NCI-H187 (cell line): ENCODE results near the gene PTPRN2.
A peak's percentile ranks its signal among the peaks of the same experiment; 100 is the strongest.
"Not testable (repeated sequence)": the region's sequence is repeated elsewhere in the genome, so short reads cannot be mapped to it uniquely, and the experiment has no call there.

Experiments used
- DNase-seq, 2 experiments: peaks; one replicate each; lab custom pipeline; 2025; lab: John Stamatoyannopoulos, UW

The PTPRN2 gene

GRCh38 chr7:158301207-158301606 lies 286.4 kb downstream of the PTPRN2 start:
- DNase-seq: no peak

DNA sequence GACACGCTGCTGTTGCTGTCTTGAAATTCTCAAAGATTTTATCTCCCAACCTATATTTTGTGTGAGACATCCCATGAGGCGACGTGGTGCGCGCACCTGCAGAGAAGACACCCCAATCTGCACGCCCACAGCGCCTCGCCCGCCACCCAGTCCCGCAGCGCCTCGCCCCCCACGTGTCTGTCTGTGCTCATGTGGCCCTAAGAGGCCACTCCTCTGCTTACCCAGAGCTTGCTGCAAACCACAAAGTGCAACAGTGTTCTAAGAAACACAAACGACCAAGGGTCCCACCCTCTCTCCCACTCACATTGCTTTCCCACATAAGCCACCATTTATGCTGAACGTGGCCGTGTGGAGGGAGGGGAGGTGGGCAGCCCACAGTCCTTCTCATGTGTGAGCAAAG lies 287.2 kb downstream of the PTPRN2 start:
- DNase-seq: no peak

- no peak for DNase-seq
Measured at GRCh38 chr7:158299607-158300006, 288.0 kb downstream of the PTPRN2 start.

GRCh38 chr7:158296798-158297104 lies 290.9 kb downstream of the PTPRN2 start:
- no peak for DNase-seq

DNA sequence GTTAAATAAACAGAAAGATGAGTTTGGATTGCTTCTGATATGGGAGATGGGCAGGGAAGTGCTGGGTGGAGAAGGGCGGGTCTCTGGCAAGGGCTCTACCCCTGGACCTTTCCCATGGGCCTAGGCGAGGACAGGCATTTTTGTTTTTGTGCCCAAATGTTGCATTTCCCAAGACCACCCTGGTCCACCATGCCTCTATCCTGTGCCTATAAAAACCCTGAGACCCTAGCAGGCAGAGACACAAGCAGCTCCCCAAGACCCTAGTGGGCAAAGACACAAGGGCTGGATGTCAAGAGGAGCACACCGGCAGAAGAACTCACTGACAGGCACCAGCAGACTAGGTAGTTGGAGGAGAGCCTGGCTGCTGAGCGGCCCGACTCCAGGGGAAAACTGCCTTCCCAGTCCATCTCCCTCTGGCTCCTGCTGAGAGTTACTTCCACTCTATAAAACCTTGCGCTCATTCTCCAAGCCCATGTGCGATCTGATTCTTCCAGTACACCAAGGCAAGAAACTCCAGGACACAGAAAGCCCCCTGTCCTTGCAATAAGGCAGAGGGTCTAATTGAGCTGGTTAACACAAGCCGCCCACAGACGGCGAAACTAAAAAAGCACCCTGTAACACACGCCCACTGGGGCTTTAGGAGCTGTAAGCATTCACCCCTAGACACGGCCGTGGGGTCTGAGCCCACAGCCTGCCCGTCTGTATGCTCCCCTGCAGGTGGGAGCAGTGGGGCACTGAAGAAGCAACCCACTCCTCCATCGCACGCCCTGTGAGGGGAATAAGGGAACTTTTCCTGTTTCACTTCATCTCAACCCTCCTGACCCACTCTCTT lies 291.4 kb downstream of the PTPRN2 start:
- no peak for DNase-seq

GRCh38 chr7:158294468-158295215 lies 293.0 kb downstream of the PTPRN2 start:
- DNase-seq: not testable (repeated sequence)

GRCh38 chr7:158292948-158293347 lies 294.7 kb downstream of the PTPRN2 start:
- no peak for DNase-seq

- DNase-seq: no peak
Measured at GRCh38 chr7:158291998-158292397, 295.6 kb downstream of the PTPRN2 start.

DNA sequence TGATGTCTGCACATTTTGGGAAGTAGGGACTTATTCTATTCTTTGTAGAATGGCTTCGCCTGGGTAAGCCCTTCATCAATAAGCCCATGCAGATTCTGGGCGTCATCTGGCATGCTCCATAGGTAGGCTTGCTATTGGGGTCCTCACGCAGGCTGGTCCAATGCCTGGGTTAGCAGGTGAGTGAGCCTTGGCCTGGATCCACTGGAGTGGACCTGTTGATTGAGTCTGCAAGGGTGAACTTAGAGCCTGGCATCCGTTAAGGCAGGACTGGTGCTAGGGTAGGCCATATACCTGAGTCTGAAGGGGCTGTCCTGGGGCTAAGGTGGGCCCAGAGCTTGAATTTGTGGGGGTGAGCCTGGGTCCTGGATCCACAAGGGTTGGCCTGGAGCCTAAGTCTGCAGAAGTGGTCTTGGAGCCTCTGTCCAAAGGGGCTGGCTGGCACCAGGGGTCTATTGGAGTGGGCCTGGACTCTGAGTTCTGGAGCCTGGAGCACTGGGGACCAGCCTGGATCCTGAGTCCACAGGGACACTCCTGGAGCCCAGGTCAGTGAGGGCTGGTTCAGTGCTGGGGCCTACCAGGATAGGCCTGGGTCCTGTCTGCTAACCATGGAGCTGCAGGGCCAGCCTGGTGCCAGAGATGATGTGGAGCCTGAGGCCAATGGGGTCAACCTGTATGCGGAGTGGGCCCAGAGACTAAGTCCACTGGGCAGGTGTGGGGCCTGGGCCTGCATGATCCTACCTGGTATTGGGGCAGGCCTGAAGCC lies 297.7 kb downstream of the PTPRN2 start:
- DNase-seq: no peak

- DNase-seq: no peak
Measured at GRCh38 chr7:158289231-158289630, 298.4 kb downstream of the PTPRN2 start.

- no peak for DNase-seq
Measured at GRCh38 chr7:158286210-158286609, 301.4 kb downstream of the PTPRN2 start.

GRCh38 chr7:158285383-158285770 lies 302.2 kb downstream of the PTPRN2 start:
- DNase-seq: peak; percentile 15 to 16

DNA sequence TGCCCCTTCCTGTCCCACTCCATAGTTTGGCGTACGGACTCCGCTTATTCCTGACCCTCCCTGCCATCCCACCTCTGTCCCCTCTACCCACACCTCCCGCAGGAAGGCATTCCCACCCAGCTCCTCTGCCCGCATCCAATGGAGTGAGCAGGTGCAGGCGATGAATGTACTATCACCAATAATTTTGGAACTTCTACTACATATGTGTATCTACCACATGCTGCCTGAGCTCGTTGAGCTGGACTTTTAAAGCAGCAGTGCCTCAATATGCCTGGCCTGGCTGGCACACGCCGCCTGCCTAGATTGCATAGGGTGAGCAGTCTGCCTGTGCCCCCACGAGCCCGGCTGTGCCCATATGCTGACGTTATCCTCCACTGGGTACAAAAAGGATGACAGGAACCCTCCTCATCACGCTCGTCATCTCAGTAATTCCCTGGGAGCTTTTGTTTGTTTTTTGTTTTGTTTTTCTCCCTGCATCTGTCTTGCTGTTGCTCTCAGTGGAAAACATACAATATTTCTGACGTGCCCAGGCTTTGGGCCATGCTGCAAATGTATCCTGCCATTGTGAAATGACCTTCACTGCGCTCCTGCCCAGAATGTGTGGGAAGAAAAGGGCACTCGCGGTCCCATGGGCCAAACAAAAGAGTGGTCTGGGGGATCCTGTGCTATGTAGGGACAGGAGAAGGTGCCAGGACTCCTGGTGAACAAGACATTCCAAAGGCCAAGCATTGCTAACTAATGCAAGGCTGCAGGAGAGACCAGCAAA lies 302.8 kb downstream of the PTPRN2 start:
- DNase-seq: no peak

DNA sequence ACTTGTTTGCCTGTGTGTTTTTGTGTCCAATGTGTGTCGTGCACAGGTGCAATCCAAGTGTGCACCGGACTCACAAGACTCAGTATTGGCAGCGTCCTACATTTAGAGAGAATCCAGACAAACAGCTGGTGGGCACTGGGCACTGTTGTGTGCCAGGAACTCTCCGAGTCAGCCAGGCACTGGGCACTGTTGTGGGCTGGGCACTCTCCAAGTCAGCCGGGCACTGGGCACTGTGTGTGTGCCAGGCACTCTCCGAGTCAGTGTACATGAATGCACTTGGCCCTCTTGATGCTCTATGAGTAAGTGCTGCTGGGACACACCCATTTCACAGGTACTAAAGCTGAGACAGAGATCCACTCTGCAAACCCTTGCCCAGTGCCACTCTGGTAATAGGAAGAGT lies 303.5 kb downstream of the PTPRN2 start:
- no peak for DNase-seq

- no peak for DNase-seq
Measured at GRCh38 chr7:158283016-158283974, 304.3 kb downstream of the PTPRN2 start.

GRCh38 chr7:158282461-158283001 lies 305.1 kb downstream of the PTPRN2 start:
- DNase-seq: no peak

- DNase-seq: no peak
Measured at GRCh38 chr7:158281441-158281840, 306.2 kb downstream of the PTPRN2 start.

GRCh38 chr7:158280448-158281144 lies 307.0 kb downstream of the PTPRN2 start:
- no peak for DNase-seq

- DNase-seq: no peak
Measured at GRCh38 chr7:158279539-158280447, 307.8 kb downstream of the PTPRN2 start.
